ENCODE measurements around the gene BTD.

BTD gene

GRCh38 chr3:15637131-15637951 lies 35.8 kb downstream of the BTD start:
- DNase-seq = no peak

GRCh38 chr3:15638193-15638890 lies 36.8 kb downstream of the BTD start:
- DNase-seq = no peak

GRCh38 chr3:15638891-15639262 lies 37.3 kb downstream of the BTD start:
- peak; percentile 66 for DNase-seq

DNA sequence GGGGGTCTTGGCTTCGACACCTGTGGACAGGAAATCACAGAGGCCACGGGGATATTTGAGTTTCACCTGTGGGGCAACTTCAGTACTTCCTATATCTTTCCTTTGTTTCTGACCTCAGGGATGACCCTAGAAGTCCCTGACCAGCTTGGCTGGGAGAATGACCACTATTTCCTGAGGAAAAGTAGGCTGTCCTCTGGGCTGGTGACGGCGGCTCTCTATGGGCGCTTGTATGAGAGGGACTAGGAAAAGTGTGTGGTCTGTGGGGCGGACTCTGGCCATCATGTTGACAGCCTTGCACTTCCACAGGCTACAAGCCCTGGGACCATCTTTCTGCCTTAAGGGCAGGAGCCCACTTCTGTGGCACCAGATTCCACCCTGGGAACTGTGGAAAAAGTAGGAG lies 43.7 kb downstream of the BTD start:
- no peak for DNase-seq

GRCh38 chr3:15645740-15646501 lies 44.4 kb downstream of the BTD start:
- peak; percentile 98 for DNase-seq

GRCh38 chr3:15646851-15647511 lies 45.4 kb downstream of the BTD start:
- peak; percentile 100 for DNase-seq

DNA sequence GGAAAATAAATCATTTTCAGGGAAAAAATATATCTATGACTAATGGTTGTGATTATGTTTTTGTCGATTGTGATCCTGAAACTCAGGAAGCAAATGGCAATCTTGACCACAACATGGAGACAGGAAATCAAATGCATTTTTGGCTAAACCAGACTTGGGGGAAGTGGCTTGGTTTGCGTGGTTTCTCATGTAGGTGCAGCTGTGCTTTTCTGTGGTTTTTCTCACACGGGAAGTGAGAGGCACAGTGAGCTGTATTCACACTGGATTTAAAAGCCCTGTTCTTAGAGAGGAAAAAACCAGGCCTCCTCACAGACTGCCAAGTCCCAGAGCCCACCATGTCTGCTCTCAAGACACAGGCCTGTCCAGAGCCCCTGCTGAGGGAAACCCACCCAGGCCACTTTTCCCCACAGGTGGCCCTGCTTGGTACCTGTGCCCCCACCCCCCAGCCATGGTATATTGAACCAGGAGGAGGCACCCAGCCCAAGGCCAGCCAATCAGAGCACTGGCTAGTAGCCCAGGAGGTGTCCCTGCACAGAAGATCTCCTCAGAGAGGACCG lies 46.1 kb downstream of the BTD start:
- peak; percentile 96 for DNase-seq

GRCh38 chr3:15649341-15649740 lies 47.8 kb downstream of the BTD start:
- DNase-seq = no peak

- DNase-seq = no peak
These were observed 48.3 kb downstream of the BTD start for GRCh38 chr3:15649858-15650257.

DNA sequence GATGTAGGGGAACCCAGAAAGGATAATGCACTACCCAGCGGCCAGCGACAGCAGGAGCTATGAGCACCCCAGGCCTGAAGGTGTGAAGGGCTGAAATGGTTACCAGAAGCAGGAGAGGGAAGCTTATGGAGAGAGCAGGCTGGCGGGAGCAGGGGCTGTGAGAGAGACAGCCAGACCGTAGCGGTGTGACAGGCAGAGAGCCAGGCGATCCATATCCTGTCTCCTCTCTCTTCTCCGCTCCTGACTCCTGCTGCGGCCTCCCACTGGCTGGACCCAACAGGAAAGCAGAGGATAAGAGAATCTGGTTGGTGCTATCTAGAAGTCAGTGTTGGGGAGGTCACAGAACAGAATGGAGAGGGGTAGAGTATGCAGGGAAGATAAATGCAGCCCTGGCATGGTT lies 49.9 kb downstream of the BTD start:
- no peak for DNase-seq

- no peak for DNase-seq
These were observed 51.8 kb downstream of the BTD start for GRCh38 chr3:15653321-15653720.

GRCh38 chr3:15654127-15654526 lies 52.6 kb downstream of the BTD start:
- no peak for DNase-seq

DNA sequence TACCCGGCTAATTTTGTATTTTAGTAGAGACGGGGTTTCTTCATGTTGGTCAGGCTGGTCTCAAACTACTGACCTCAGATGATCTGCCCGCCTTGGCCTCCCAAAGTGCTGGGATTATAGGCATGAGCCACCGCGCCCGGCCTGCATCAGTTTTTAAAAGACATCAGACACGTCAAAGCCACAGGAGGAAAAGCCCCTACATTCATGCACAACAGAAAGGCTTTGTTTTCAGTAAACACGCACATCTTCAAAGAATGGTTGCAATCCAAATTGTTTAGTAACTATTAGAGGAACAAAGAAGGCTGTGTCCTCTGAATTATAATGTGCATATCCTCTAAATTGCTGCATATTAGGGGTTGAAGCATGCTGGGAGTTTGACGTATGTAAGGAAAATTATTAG lies 53.3 kb downstream of the BTD start:
- DNase-seq = no peak

DNA sequence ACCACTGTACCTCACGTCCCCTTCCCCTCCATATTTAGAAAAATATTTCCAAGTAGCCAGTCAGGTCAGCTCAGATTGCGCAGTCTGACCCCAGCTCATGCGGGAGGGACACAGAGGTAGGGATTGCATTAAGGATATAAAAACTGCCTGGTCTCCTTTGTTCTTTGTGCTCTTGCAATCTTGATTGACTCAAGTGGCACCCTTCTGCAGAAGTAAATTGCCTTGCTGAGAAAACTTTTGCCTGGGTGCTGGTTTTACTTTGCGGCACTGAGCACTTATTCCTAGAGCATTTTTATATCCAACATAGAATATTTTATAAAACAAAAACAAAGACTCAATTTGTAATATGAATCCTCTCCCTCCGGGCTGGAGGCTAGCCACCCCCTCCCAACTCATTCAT lies 54.8 kb downstream of the BTD start:
- DNase-seq = no peak

DNA sequence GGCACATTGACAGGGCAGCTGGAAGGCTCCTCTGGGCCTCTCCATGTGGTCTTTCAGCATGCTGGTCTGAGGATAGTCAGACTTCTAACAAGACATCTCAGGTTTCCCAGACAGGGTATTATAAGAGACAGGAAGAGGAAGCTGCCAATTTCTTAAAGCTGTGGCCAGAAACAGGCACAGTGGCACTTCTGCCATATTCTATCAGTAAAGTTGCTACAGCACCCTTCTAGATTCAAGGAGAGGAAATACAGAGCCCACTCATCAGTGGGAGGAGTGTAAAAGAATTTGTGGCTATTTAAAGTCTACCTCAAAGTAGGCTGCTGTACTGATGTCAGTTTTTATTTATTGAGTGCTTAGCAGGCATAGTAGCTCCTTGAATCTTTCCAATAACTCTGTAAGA lies 55.5 kb downstream of the BTD start:
- no peak for DNase-seq

DNA sequence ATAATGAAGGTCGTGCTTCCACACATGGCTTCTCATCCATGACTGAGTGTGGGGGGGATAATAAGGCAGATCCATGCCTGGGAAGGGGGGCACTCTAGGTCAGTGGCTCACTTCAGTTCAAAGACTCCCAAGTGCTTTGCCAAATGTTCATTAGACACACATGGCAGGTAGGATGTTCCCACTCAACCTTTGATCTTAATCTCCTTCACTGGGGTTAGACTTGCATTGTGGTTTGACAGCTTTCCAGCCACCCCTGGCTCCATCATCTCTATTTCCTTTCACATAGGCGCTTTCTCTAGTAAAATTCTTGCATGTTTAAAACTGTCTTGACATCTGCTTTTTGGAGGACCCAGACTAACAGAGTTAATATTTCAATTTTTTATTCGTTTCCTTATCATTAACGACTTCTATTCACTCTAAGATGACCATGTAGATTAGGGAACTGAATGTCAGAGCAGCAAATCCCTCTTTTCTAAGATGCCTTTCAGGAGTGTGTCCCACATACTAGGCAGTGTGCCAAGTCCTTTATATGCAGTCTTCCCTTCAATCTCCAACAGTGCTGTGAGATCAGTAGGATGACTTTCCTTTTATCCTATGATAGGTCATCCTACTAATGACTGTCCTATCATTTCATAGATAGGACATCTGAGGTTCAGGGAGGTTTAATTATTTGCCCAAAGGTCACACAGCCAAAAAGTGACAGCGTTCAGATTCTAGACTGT lies 57.9 kb downstream of the BTD start:
- peak; percentile 25 for DNase-seq

GRCh38 chr3:15660055-15660935 lies 58.8 kb downstream of the BTD start:
- DNase-seq = no peak

GRCh38 chr3:15664144-15664543 lies 62.6 kb downstream of the BTD start:
- no peak for DNase-seq

- peak; percentile 15 for DNase-seq
These were observed 64.1 kb downstream of the BTD start for GRCh38 chr3:15665510-15666150.

GRCh38 chr3:15666277-15666676 lies 64.7 kb downstream of the BTD start:
- no peak for DNase-seq

GRCh38 chr3:15667484-15667883 lies 65.9 kb downstream of the BTD start:
- DNase-seq = no peak
